ENCODE results near the gene RPL35A.
A peak's percentile ranks its signal among the peaks of the same experiment; 100 is the strongest.
"Not testable (repeated sequence)": the region's sequence is repeated elsewhere in the genome, so short reads cannot be mapped to it uniquely, and the experiment has no call there.

RPL35A gene

DNA sequence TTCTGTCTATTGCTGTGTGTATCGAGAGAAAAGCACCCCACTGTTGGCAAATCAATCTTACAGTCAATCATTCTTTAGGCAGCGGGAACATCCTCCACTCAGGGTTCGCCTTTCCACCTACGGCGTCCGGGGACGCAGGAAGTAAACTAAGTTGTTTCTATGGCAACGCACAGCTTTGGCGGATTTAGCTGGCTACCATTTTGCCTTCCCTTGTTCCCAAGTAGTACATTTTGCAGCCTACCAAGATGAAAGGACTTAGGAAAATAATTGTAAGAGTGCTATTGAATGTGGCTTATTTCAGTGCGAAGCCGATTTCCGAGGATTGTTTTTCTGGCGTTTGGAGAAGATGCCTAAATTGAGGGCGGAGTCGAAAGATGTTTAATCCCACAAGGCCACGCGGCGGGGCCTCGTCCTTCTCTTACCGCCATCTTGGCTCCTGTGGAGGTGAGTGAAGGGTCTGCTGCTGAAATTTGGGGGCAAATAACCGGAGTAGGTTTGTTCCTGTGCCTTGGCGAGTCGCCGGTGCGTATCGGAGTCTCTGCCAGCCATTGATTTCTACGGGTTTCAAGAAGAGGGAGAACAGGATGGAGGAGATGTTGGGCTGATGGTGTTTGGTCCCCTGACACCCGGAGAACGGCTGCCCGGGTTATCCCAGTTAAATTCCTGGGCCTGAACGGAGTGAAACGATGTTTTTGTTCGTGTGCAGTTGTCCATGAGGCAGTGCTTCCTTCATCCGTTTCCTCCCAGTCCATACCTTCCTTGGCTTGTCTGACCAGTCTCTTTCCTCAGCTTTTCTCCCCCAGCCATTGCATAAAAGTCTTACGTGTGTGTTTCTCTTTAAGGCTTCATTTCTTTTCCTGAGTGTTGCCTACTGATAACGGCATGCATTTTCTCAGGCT, at the start of gene RPL35A:
Gene RPL35A, plus strand, starts transcription at position 413 of the 899 bp plus-strand sequence. CDS start 778 bp downstream, outside the sequence.
- peak; percentile 85 for DNase-seq

DNA sequence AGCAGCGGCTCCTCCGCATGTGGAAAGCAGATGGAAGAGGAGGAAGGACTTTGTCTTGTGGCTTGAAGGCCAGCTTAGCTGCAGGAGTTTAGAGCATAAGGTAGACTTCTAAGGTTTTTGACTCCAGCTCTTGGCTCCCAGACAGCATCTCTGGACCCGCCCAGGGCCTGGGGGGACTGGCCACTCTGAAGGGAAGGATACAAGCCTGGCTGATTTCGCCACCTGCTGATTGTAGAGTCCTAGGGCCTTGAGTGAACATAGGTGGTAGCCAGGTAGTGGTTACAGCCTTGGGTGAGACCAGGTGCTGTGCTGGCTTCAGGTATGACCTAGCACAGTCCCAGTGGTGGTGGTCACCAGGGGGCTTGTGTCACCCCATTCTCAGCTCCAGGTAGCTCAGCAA, 48.4 kb upstream of the RPL35A start:
- DNase-seq, result no peak

DNA sequence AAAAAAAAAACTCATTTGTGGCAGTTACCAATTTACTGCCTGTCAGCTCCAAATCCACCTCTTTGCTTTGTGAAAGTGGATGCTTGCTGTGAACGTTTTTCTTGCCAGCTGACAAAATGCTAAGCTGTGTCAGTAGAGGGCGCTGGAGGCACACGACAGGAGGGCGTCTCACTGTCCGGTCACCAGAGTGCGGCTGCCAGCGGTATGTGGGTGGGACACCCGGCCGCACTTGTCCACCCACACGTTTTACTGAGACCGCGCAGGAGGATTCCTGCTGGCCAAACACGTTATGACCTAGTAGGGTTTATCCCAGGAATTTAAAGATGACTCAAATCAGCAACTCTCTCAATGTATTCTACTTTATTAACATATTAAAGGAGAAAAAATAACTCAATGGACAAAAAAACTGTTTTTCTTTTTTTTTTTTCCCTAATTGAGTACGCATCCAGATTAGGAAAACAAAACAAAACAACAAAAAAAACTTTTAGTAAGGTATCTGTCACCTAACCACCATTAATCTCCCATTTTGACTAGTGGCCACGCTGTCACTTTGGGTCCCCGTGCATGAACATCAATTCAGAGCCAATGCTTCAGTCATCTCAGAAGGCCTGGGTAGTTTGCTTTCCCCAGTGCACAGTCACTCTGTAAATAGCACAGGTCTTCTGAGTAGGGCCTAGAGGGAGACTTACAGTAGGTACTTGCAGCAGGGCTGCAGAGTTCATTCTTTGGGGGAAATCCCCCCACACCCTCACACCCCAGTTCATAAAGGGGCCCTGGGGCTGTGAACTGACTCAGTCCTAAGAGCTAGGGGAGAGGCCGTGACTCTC, 43.8 kb upstream of the RPL35A start:
- DNase-seq, result peak; percentile 94

DNA sequence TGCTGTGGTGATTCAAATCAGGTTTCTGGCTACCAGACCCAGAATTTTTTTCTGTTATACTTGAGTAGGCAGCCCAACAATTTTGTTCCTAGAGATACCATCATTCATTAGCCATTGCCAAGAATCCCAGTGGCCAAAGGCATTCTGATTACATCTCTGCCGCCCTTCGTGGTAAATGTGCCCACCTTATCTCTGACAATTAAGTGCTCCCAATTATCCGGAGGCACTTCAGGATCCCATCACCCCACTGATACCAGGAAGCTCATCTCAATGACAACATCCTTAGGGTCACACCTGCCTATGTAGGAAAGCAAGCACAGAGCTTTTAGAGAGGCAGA, 43.2 kb upstream of the RPL35A start:
- DNase-seq, result no peak

DNA sequence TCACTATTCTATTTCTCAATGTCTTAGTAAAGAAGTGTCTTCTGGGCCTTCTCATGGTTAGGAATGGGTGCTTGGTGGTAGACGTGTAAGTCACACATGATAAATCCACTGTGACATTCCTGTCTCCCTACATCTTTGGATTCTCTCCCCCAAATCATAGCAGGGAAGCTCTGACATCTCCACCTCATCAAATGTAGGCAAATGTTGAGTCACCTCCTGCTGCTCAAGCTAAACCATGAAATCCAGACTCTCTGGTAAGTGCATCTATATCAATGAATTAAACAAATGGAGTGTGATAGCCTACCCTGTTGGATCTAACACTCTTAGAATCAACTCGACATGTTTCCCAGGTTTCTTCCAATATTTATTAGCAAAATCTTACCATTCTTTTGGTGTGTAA, 42.8 kb upstream of the RPL35A start:
- no peak for DNase-seq

DNA sequence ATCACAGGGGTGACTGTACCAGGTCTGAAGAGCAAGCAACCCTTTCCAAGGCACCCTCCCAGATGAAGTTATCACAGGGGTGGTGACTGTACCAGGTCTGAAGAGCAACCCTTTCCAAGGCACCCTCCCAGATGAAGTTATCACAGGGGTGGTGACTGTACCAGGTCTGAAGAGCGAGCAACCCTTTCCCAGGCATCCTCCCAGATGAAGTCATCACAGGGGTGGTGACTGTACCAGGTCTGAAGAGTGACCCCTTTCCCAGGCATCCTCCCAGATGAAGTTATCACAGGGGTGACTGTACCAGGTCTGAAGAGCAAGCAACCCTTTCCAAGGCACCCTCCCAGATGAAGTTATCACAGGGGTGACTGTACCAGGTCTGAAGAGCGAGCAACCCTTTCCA, 41.4 kb upstream of the RPL35A start:
- DNase-seq, result not testable (repeated sequence)

DNA sequence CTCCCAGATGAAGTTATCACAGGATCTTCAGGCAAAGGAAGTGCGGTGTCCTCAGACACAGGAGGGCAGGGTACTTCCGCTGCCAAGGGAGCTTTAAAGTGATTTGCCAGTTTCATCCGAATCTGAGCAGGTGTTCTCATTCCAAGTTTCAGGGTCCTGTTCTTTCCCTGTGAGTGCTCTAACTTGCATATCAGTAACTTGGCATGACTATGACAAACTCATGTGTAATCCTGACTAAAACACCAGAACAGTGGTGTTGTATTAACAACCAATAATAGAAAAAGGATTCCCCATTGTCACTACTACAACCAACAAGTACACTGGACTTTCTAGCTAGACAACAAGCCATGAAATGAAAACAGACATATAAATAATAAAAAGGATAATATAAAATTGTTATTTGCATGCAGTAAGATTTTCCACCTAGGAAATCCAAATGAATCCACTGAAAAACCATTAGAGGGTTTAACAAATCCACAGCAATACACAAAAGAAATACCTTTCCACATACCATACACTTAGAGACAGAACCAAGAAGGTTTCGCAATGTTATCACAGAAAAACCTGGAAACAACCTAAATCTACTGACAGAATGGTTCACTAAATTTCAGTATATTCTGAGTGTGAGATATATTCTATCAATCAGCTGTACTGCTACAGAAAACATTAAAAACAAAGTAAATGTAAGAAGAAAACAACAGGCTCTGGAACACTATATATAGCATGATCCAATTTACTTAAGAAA, 40.9 kb upstream of the RPL35A start:
- DNase-seq, result no peak

DNA sequence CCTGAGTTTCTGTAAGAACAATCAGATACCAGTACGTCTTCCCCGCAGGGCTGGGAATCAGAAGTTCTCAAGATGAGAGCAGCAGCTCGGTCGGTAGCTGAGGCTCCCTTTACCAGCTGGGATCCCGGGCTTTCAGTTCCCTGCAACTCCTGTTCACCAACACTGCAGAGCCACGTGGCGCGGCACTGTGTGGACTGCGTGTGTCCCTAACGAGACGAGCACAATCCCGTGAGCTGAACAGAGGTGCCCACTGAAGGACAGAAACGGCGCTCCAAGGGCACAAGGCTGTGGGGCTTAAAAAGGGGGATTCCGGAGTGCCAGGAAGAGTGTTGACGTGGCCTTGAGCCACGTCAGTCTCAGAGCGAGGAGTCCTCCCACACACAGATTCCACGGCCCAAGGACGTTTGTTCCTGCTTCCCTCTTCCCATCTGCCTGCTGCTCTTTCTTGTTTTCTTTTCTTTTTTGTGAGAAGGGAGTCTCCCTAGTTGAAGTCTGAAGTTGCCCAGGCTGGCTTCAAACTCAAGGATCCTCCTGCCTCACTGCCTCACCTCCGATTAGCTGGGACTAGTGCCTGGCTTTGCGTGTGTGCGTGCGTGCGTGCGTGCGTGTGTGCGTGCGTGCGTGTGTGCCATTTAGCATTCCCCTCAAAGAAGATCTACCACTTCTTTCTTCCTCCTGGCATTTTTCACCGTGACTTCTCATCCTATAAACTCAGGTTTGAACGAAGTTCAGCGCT, 37.1 kb upstream of the RPL35A start:
- DNase-seq, result no peak

DNA sequence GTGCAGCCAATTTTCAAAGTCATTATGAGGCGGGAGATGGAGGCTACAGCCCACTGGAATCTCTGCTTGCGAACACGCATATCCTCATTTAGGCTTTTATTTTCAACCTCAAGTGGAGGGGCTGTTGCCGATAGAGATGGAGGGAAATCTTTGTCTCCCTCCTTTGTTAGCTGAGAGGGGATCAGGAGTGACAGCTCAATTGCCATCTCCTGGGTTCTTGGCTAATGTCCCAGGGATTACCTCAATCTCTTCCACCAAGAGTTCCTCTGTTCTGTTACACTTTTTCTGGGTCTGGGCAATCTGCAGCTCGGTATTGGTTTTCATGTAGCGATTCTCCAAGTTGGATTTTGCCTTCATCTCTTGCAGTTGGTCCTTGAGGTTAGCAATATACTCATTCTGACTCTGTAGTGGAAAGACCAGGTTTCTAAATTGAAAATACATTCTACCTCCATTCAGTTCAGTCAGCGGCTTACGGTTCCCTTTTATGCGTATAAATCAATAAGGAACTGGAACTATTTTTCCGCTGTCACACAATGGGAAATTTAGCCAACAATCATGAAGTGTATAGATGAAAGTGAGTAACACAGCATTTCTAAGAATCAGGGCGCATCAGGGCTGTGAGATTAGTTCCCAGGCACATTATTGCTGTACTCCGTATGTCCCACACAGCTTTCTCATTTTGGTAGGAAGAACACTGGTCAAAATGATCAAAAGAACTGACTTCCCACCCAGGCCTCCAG, 36.2 kb upstream of the RPL35A start:
- DNase-seq, result no peak

DNA sequence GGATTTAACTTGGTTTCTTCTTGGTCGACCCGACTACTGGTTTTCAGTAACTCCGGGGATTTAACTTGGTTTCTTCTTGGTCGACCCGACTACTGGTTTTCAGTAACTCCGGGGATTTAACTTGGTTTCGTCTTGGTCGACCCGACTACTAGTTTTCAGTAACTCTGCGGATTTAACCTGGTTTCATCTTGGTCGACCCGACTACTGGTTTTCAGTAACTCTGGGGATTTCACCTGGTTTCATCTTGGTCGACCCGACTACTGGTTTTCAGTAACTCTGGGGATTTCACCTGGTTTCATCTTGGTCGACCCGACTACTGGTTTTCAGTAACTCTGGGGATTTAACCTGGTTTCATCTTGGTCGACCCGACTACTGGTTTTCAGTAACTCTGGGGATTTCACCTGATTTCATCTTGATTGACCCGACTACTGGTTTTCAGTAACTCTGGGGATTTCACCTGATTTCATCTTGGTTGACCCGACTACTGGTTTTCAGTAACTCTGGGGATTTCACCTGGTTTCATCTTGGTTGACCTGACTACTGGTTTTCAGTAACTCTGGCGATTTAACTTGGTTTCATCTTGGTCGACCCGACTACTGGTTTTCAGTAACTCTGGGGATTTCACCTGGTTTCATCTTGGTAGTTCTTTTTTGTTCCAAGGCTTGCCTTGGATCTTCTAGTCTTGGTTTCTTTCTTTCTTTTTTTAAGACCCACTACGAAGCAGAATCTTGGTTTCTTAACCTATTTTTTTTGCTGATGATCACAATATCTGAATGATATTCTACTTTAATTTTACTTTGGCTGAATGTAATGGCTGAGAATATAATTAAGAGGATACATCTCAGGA, 28.3 kb upstream of the RPL35A start:
- not testable (repeated sequence) for DNase-seq

DNA sequence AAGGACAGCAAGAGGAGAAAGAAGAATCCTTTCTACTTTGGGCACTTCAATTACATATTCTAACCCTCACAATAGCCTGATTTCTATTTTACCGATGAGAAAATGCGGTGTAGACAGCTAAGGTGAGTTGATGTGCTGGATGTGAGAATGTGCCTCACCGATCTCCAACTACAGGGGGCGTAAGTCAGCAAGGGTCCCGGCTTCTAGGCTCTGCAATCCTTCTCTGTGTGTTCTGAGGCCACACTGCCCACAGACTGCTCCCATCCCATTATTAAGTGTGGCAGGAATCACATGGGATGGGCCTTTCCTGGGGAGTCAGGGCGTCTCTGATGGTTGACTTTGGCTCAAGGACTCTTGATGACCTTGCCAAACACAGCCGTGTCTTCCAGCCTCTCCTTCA, 23.6 kb upstream of the RPL35A start:
- no peak for DNase-seq

DNA sequence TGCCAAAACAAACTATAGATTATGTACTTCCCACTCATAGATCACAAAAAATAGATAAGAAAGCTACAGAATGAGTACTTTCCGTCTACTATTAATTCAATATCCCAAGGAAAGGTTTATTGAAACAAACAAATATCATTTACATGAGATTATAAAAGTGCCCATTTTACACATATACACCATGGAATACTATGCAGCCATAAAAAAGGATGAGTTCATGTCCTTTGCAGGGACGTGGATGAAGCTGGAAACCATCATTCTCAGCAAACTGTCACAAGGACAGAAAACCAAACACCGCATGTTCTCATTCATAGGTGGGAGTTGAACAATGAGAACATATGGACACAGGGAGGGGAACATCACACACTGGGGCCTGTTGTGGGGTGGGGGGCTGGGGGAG, 22.4 kb upstream of the RPL35A start:
- DNase-seq, result not testable (repeated sequence)

DNA sequence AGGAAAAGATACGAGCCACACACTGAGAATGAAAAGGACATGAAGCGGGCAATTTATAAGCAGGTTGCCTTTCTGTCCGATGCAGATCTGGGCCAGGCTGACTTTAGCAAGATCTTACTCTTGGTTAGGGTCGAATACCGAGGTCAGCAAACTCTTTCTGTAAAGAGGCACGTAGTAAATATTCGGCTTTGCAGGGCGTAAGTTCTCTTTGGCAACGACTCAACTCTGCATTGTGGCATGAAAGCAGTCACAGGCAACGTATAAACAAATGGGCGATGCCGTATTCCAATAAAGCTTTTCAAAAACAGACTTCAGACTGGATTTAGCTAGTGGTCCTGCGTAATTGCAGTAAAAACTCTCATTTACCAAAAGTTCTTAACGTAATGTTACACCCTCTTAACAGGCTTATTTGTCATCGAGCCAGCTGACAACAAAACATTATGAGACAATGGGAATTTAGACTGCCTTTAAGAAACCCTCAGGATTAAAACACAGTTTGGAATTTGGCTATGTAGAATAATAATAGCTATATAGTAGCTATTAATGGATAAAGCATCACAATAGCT, 13.1 kb upstream of the RPL35A start:
- DNase-seq, result no peak

DNA sequence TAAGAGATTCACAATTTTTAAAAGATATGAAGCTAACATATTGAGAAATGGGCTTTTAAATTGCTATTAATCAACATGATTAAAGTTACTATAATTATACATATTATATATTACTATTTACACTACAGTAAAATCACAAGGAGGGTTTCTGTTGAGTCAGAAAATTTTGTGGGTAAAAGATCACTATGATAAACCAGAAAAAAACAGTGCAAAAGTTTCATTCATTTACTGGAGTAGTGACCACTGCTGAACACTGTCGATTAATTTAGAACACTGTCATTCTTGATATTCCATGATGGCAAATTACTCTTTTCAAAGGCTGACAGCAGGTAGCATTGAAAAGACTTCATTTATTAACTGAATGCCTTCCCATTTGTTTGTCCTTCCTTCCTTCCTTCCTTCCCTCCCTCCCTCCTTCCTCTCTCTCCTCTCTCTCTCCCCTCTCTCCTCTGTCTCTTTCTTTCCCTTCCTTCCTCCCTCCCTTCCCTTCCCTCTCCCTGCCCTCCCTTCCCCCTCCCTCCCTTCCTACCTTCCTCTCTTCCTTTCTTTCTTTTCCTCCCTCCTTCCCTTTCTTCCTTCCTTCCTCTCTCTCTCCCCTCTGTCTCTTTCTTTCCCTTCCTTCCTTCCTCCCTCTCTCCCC, 9.1 kb upstream of the RPL35A start:
- no peak for DNase-seq

DNA sequence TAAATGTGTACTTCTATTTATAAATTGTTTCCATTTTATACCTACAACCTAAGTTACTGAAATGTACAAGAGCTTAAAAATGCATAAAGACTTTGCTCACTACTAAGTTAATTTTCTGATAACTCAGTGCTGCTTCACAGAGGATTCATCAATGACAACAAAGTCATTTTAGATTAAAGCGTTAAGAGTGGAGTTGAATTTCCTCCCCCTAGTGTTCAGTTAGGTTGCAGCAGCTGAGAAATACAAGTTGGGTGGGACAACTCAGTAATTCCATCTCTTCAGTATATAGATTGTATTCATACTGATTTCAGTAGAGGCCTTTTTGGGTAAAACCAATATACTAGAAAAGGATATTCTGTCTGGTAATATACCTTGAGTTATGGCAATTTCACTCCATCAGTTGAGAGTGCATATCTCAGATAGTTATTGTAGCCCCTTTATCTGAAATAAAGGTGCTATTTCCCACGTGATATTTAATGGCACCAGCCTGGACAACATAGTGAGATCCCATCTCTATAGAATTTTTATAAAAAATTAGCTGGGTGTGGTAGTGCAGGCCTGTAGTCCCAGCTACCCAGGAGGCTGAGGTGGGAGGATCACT, 6.9 kb upstream of the RPL35A start:
- no peak for DNase-seq

DNA sequence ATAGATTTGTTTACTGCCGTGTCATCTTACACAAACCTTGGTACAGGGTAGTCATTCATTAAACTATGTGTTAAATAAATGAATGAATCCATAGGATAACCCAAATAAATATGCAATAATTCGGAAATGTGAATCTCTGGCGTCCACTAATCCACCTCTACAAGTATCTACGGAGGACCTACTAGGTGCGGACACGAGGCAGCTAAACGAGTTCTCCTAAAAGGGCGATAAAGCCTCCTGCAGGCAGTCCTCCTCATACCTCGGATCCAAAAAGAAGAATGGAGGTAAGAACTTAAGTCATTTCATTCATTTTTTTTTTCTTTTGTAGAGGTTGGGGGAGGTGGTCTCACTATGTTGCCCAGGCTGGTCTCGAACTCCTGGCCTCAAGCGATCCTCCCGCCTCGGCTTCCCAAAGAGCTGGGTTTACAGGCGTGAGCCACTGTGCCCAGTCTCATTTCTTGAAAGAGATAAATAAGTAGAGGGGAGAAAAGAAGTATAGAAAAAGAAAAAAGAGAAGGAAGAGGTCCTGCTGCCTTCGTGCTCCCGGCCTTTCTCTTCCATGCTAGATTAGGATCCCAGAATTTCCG, 706 bp upstream of the RPL35A start:
- no peak for DNase-seq

DNA sequence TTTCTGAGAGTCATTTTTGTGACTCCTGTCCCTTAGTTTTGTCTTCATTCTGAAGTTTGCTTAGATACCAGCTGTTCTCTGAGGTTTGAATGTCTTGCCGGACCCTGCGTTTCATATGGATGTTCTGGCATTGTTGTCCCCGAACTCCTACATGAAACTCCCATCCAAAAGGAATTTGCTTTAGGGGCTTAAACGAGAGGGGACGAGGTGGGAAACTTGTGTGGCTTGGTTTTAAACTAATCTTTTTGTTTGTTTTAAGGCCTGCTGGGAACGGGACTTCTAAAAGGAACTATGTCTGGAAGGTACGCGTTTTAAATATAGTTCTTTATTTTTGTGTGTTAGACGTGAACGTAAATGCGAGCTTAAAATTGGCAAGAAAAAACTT, 679 bp downstream of the RPL35A start:
- no peak for DNase-seq

DNA sequence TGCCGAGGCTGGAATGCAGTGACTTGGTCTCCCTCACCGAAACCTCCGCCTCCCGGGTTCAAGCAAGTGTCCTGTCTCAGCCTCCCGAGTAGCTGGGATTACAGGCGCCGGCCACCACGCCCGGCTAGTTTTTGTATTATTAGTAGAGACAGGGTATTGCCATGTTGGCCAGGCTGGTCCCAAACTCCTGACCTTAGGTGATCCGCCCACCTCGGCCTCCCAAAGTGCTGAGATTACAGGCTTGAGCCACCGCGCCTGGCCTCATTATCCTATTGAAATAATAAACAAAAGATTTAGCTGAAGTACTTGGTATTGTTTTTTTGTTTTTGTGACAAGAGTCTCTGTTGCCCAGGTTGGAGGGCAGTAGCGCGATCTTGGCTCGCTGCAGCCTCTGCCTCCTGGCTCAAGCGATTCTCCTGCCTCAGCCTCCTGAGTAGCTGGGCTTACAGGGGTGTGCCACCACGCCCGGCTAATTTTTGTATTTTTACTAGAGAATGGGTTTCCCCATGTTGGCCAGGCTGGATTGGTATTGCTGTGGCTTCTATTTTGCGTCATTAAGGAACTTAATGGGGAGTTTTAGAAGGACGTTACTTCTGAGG, 1.5 kb downstream of the RPL35A start:
- DNase-seq, result no peak

DNA sequence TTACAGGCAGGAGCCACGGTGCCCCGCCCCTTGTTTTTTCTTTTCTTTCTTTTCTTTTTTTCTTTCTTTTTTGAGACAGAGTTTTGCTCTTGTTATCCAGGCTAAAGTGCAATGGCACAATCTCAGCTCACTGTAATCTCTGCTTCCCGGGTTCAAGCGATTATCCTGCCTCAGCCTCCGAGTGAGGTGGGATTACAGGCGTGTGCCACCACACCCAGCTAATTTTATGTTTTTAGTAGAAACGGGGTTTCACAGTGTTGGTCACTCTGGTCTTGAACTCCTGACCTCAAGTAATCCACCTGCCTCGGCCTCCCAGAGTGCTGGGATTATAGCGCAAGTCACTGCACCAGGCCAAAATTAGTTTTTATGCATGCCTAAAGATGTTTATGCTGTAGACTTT, 2.5 kb downstream of the RPL35A start:
- DNase-seq, result no peak

Measured in stimulated activated CD4-positive, alpha-beta T cell treated with anti-CD3 and anti-CD28 coated beads, Interleukin-1b, Interleukin-23, amount 100 ng/mL, for 48 hours (primary cell).